Activated naive CD4-positive, alpha-beta T cell treated with anti-CD3 and anti-CD28 coated beads, Interleukin-2, amount 50 U/mL, for 72 hours (primary cell): Measurements from ENCODE around the gene SLC7A1. TPM values are rescaled to one million over a fixed set of nuclear protein-coding genes. Genes with fewer than 3 reads are reported as not detected.

Source experiments
- ATAC-seq, 2 donors: fragments of 150-1000 bp; cut with Tn5 transposase; 2 replicates each; pipeline ENCODE4 v1.10.0; 2021; ENCODE audit warnings: mild to moderate bottlenecking in 2 of 2, moderate library complexity in 2 of 2
- DNase-seq, 2 donors: peaks; one replicate each; pipeline ENCODE4 v3.0.0; 2021 to 2022; ENCODE audit warnings: low spot score in 2 of 2
- H3K27ac Mint-ChIP-seq, 2 donors: one replicate each; pipeline ENCODE4 v1.8.0; 2022; ENCODE audit warnings: mild to moderate bottlenecking in 2 of 2, mixed read lengths in 2 of 2
- H3K36me3 Mint-ChIP-seq, 2 donors: one replicate each; pipeline ENCODE4 v1.8.0; 2022; ENCODE audit warnings: mixed read lengths in 2 of 2
- H3K9me3 Mint-ChIP-seq, 2 donors: one replicate each; pipeline ENCODE4 v1.8.0; 2022; ENCODE audit warnings: mixed read lengths in 2 of 2
- total RNA-seq, 2 donors: library from RNA; stranded (reverse); gene quantifications; one replicate each; pipeline ENCODE4 v1.2.3, GENCODE V29; 2022

The SLC7A1 gene
- total RNA-seq, 2 donors from 2014 or later: 63.8 to 92.7 TPM

DNA sequence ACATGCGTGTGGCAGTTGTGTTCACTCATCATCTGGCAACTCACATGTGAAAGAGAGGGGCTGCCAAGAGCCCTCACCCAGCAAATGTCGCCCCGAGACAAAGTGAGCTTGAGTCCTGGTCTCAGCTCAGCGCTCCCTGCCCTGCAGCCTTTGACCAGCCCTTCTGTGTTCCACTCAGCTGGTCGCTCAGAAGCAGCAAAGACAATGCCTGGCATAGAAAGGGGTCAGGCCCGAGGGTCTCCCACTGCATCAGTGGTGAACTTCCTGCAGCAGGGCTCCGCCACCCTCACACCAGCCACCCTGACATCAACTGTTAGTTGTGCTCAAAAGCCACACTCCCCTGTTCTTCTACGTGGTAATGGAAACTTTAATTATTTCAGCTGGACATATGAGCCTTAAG lies 68.0 kb downstream of the SLC7A1 start:
- DNase-seq (no peak), ATAC-seq (no peak)
- no peak overlapping the region for H3K27ac Mint-ChIP-seq
- H3K36me3 Mint-ChIP-seq: peaks cover 16 to 17% of the 10 kb centered on the region in 2 donors
- no peaks in the 10 kb centered on the region for H3K9me3 Mint-ChIP-seq

DNA sequence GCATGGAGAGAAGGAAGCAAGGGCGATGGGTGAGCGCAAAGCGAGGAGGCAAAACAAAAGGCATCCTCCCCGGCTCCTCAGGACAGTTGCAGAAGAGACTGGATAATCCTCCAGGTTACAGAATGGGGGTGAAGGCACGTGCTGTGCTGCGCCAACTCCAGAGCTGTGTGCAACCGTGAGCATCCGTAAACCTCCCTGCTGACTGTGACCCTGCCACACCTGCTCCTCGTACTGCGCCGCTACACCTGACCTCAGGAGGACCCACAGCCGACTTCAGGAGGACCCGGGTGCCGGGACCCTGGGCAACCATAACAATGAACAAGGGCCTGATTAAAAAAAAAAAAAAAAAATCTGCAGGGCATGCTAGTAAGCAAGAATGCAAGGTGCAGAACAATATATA lies 68.7 kb downstream of the SLC7A1 start:
- Mint-ChIP-seq H3K27ac (peak overlapping the region in 1 of 2 donors; percentile 76), H3K36me3 (peaks cover 16 to 21% of the 10 kb centered on the region in 2 donors), H3K9me3 (no peaks in the 10 kb centered on the region)
- no peak for DNase-seq
- ATAC-seq: no peak

- Mint-ChIP-seq H3K9me3 (no peaks in the 10 kb centered on the region), H3K27ac (peak overlapping the region in 1 of 2 donors; percentile 60), H3K36me3 (peaks cover 16 to 22% of the 10 kb centered on the region in 2 donors)
- no peak for ATAC-seq
- no peak for DNase-seq
Measured at GRCh38 chr13:29525757-29526156, 69.7 kb downstream of the SLC7A1 start.

GRCh38 chr13:29524641-29525040 lies 70.8 kb downstream of the SLC7A1 start:
- Mint-ChIP-seq H3K27ac (peak overlapping the region in 1 of 2 donors; percentile 23), H3K36me3 (peaks cover 12 to 15% of the 10 kb centered on the region in 2 donors), H3K9me3 (no peaks in the 10 kb centered on the region)
- DNase-seq (no peak), ATAC-seq (no peak)

DNA sequence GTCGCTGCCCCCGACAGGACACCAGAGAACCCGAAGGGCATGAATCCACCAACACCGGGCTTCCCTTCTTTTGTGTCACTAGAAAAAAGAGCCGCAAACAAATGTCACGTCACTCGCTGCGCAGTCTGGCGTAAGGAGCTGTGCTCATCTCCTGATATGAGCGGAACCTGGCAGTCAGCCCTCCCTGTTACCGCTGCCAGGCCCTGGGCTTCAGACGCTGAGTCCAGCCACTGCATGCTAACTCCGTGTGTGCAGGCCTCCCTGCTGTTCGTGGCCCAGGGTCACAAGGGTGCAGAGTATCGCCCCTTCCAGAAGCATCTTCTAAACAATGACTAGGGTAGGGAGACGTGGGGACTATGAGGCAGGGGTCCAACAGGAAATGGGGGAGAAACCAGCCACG lies 71.3 kb downstream of the SLC7A1 start:
- H3K27ac Mint-ChIP-seq: peak overlapping the region in 1 of 2 donors; percentile 23
- peaks cover 8 to 11% of the 10 kb centered on the region in 2 donors for H3K36me3 Mint-ChIP-seq
- no peak for DNase-seq
- no peak for ATAC-seq
- no peaks in the 10 kb centered on the region for H3K9me3 Mint-ChIP-seq

DNA sequence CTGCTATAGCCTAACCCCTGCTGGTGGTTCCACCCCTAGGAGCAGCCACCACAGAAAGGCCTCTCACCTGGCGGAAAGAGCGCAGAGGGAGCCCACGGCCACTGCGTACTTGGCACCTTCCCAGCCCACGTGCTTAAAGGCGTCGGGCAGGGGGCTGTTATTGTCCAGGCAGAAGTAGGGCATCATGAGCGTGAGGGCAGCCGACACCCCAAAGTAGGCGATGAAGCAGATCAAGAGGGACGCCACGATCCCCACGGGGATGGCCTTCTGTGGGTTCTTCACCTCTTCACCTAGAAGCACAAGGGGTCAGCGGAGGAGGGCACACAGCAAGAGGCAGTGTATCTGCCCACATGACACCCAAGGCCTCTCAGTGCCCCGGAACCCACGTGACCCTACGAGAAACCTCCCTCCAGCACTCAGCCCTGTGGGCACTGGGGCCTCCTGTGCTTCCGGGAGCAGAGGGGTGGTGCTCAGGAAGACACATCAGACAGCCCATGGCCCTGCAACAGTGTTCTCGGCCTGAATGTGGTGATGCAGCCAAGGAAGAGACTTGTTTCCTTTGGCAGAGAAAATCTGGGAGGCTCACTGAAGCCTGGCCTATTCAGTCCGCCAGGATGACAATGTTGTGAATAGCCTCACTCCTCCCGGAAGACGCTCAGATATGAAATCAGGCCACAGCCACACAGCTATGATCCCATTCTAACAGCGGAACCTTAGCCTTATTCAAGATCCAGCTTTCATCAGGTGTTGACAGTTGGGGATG lies 72.1 kb downstream of the SLC7A1 start:
- Mint-ChIP-seq H3K9me3 (no peaks in the 10 kb centered on the region), H3K36me3 (peaks cover 5 to 9% of the 10 kb centered on the region in 2 donors), H3K27ac (peak overlapping the region in 1 of 2 donors; percentile 23)
- DNase-seq: no peak
- ATAC-seq: no peak

GRCh38 chr13:29522044-29522685 lies 73.3 kb downstream of the SLC7A1 start:
- no peak for ATAC-seq
- no peak overlapping the region for H3K27ac Mint-ChIP-seq
- H3K36me3 Mint-ChIP-seq: peaks cover 5 to 15% of the 10 kb centered on the region in 2 donors
- DNase-seq: no peak
- no peaks in the 10 kb centered on the region for H3K9me3 Mint-ChIP-seq

- ATAC-seq: no peak
- peaks cover under 1 to 15% of the 10 kb centered on the region in 2 donors for H3K36me3 Mint-ChIP-seq
- no peak for DNase-seq
- no peak overlapping the region for H3K27ac Mint-ChIP-seq
- H3K9me3 Mint-ChIP-seq: no peaks in the 10 kb centered on the region
Measured at GRCh38 chr13:29521336-29521735, 74.2 kb downstream of the SLC7A1 start.

DNA sequence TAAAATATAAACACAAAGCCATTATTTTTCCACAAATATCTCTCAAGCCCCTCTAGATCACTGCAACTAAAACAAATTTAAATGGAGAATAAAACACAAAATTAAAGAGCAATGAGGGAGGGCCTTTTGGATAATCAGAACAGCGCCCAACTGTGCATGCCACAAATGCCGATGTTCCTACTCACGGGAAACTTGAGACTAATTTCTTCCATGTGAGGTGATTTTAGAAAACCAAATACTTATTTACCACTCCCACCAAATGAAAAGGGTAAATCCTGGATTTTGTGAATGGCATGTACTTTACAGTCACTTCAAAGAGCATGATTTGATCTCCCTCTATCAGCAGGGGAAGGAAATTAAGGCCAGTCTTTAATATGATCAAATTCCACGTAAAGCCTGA lies 74.8 kb downstream of the SLC7A1 start:
- ATAC-seq (no peak), DNase-seq (no peak)
- no peak overlapping the region for H3K27ac Mint-ChIP-seq
- no peaks in the 10 kb centered on the region for H3K9me3 Mint-ChIP-seq
- H3K36me3 Mint-ChIP-seq: peaks cover 0 to 15% of the 10 kb centered on the region in 2 donors

DNA sequence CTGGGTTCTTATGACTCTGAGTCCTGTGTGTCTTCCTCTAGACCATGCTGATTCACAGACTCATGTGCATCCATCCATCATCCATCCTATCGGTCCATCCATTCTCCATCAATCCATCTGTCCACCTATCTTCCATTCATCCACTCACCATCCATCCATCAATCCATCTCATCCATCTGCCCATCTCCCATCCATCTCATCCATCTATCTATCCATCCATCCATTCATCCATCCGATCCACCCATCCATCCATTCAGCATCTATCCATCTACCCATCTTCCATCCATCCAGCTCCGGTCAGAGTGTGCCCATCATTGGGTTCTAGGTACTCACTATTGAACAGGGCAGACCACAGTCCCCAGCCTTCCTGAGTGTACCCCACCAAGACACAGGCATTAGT lies 75.6 kb downstream of the SLC7A1 start:
- H3K9me3 Mint-ChIP-seq: no peaks in the 10 kb centered on the region
- ATAC-seq (no peak), DNase-seq (no peak)
- H3K36me3 Mint-ChIP-seq: peaks cover 0 to 15% of the 10 kb centered on the region in 2 donors
- peak overlapping the region; percentile 1 to 66 for H3K27ac Mint-ChIP-seq

DNA sequence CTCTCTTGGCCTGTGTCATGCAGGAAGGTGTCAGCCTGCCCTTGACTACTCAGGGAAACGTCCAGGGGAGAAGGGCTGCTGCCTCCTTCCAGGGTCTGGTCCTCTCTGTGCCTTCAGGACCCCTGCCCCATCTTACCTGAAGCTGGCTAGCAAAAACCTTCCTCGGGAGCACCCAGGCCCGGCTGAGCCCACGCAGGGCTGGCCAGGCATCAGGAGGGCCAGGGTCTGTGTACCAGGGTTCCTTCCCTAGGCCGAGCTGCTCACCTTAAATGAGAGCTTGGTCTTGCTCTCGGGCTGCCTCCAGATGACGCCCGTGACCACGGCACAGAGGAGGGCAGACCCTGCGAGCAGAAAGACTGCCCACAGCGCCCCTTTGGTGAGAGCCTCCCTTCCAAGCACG lies 78.6 kb downstream of the SLC7A1 start:
- H3K36me3 Mint-ChIP-seq: peaks cover 6 to 9% of the 10 kb centered on the region in 2 donors
- DNase-seq (no peak), ATAC-seq (no peak)
- H3K9me3 Mint-ChIP-seq: no peaks in the 10 kb centered on the region
- no peak overlapping the region for H3K27ac Mint-ChIP-seq

- H3K9me3 Mint-ChIP-seq: no peaks in the 10 kb centered on the region
- DNase-seq (no peak), ATAC-seq (no peak)
- H3K36me3 Mint-ChIP-seq: peaks cover 6% of the 10 kb centered on the region in 2 donors
- peak overlapping the region; percentile 4 to 27 for H3K27ac Mint-ChIP-seq
Measured at GRCh38 chr13:29516012-29516411, 79.5 kb downstream of the SLC7A1 start.

- ATAC-seq (no peak), DNase-seq (no peak)
- peak overlapping the region in 1 of 2 donors; percentile 27 for H3K27ac Mint-ChIP-seq
- peaks cover 6% of the 10 kb centered on the region in 2 donors for H3K36me3 Mint-ChIP-seq
- H3K9me3 Mint-ChIP-seq: no peaks in the 10 kb centered on the region
Measured at GRCh38 chr13:29515372-29515771, 80.1 kb downstream of the SLC7A1 start.

- ATAC-seq (no peak), DNase-seq (no peak)
- no peaks in the 10 kb centered on the region for H3K9me3 Mint-ChIP-seq
- peaks cover 6% of the 10 kb centered on the region in 2 donors for H3K36me3 Mint-ChIP-seq
- no peak overlapping the region for H3K27ac Mint-ChIP-seq
Measured at GRCh38 chr13:29514720-29515310, 80.7 kb downstream of the SLC7A1 start.

DNA sequence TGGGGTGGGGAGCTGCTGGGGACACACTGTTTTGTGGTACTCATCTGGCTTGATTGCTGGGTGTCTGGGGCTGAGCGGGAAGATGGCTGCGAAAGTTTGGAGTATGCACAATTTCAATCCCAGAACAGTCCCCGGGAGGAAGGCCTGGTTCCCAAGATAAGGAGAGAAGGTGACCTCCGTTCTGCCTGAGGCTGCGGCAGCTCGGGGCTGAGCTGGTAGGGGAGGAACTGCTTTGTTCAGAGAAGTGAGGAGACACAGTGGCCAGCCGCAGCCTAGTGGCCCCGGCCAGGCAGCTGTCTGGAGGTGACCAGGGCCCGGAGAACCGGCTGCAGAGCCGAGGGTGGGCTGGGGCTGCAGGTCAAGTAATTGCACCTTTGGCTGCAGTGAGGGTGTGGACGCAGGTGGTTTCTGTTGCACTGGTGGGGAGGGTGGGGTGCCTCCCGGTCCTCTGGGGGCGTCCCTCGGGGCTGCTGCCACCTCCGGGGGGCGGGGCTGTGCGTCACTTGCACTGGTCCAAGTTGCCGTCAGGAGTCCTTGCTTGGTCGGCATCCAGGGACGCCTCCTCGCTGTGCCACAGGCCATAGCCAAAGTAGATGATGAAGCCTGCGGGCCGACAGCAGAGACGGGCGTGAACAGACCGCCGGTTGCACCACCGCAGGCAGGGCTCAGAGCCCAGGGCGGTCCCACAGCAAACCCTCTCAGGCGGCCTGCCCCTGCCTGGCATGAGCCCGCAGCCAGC lies 81.3 kb downstream of the SLC7A1 start:
- Mint-ChIP-seq H3K27ac (peak overlapping the region; percentile 55 to 90), H3K9me3 (no peaks in the 10 kb centered on the region), H3K36me3 (peaks cover 6% of the 10 kb centered on the region in 2 donors)
- ATAC-seq: no peak
- DNase-seq: no peak

DNA sequence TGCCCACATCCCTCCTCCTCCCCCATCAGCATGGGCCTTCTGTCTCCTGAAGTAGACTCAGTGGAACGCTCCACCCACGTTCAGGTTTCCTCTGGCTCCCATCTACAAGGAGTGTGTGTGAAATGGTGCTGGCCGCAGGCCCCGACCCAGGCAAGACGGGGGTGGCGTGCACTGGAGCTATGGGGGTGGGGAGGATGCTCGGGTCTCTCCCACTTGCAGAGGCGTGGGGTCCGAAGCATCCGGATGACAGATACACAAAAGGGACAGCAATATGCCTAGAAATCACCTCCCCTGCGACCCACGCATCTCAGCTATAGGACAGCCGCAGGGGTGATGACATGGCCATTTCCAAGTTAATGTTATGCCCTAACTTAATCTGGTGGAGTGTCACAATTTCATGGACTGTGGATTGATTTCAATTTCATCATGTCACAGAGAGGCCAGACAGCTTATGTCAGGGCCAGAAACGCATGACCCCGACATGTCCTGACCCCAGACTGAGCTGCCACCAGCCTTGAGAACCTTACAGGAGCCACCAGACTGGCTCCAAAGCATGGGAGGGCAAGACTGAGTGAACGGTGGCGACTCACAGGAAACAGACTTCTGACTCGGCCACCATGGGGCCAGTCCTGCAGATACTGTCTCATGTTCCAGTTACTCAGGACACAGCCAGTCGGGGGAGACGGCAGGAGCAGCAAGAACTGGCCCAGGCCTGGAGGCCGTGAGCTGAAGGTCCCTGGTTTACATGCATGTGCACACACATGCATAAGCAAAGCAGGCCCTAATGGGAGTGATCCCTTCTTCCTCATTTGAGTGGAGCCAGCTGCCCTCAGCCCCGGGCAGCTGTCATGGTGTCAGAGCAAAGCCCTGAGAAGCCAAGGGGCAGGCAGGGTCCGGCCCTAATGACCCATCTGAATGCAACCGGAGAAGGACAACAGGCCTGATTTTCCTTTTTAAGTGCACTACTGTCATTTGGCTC lies 82.2 kb downstream of the SLC7A1 start:
- peaks cover 6% of the 10 kb centered on the region in 2 donors for H3K36me3 Mint-ChIP-seq
- peak overlapping the region; percentile 55 to 90 for H3K27ac Mint-ChIP-seq
- ATAC-seq (peak in 1 of 2 donors; percentile 48), DNase-seq (no peak)
- no peaks in the 10 kb centered on the region for H3K9me3 Mint-ChIP-seq
